DMS153 (cell line): ENCODE data around the gene CALB2.

ENCODE experiments used
- DNase-seq: peaks from one replicate; lab custom pipeline; 2025; lab: John Stamatoyannopoulos, UW

CALB2 gene

DNA sequence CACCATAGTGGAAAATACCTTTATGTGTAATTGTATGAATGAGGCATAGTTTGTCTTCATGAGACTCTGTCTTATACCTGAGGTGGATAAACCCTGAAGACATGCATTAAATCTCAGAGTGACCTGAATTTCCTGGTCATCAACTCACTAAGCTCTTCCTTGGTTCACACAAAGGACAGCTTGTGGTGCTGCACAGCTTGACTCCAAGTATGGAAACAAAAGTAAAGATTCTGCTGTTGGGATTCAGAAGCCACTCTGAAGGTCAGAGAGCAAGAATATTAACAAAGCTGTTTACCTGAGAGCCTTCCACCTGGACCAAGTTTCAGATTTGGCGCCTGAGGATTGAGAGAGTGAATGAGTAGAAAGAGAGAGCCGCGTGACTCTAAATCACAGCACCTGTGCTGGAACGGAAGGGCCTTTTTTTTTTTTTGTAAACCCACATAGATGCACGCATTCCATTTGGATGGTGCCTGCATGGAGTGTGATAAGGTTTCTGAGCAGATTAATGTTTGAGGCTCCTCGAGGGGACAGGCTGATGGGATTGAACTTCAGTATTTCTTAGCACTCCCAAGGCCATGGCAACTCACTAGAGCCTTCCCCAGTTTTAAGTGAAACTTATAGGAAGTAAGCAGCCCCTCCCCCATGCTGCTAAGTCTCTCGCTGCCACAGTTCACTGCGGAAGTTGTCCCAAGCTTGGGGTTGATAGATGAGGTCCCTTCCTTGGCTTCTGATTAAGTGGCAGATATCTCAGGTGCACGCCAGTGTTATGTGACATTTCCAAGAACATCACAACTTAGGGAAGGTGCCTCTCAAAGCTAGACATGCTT, 28.7 kb downstream of the CALB2 start:
- DNase-seq, result no peak

DNA sequence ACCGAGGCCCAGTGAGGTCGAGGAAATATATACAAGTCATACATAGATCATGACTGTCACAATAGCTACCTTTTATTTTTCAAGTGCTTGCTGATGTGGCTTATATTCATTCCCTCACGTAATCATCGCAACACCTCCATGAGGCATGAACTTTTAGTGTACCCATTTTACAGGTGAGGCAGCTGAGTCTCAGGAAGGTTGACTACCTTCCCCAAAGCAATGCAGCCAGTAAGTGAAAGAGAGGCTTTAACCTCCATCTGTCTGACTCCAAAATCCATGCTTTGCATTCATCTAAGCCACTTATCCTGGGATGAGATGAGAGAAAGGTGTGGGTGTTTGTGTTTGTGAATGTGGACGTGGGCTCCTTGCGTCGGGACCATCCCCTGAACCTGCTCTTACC, 30.8 kb downstream of the CALB2 start:
- DNase-seq, result no peak

DNA sequence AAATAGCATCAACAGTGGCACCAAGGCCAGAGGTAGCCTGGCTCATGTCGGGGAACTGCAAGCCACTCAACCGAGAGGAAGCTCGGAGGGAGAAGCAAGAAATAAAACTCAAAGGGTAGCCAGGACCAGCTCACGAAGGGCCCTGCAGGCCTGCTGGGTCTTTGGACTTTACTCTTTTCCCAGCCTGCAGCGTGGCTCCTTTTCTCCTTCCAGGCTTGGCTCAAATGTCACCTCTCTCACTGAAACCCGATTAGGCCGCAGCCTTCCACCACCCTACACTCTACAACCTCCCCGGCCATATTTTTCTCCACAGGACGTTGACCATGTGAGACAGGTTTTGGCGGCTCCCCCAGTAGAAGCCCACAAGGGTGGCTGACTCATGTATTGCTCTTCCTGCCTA, 38.1 kb downstream of the CALB2 start:
- no peak for DNase-seq

- DNase-seq, result no peak
Measured at GRCh38 chr16:71399801-71400563, 41.5 kb downstream of the CALB2 start.

GRCh38 chr16:71402007-71402406, 43.5 kb downstream of the CALB2 start:
- DNase-seq, result no peak

GRCh38 chr16:71402674-71403073, 44.2 kb downstream of the CALB2 start:
- DNase-seq, result no peak

DNA sequence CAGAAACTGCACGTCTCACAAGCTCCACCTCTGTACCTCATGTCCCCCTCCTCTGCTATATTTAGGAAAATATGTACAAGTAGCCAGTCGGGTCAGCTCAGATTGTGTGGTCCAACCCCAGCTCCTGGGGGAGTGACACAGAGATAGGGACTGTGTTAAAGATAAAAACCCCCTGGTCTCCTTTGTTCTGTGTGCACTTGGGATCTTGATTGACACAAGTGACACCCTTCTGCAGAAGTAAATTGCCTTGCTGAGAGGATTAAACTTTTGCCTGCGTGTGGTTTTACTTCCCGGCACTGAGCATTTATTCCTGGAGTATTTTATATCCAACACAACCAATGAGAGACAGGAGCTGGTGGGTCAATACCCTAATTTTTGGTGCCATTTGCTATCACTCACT, 45.8 kb downstream of the CALB2 start:
- DNase-seq, result no peak

GRCh38 chr16:71406316-71406715, 47.8 kb downstream of the CALB2 start:
- DNase-seq, result no peak

DNA sequence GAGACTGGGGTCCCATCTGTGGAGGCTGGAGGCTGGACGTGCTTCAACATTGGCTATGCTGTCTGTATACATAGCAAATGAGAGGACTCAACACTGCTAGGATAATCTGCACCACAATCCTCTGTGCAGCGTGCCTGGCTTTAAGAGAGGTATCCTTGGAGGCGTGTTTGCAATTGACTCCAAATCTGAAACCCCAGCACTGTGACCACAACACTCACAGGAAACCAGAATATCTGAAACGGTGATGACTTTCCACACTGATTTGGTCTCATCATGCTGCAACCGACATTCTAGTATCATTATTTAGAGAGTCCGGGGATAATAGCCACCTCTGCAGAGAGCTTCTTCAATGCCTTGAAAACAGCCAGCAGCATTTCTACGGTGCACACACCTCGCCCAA, 48.2 kb downstream of the CALB2 start:
- DNase-seq, result no peak

DNA sequence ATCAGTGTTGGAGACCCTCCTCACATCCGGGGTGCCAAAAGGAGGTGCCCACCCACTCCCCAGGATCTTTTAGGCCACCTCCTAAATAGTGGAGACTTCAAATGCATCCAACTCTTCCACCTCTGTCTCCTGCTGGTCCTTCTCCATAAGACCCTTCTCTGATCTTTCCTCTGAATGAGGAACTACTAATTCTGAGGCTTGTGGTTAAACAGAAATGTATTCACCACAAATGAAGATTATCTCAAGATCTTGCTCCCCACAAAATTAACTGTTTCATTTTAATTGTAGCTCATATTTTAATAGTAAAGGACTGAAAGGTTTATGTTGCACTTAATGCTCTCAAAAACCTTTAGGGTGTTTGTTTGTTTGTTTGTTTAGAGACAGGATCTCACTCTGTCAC, 49.2 kb downstream of the CALB2 start:
- no peak for DNase-seq

- DNase-seq, result no peak
Measured at GRCh38 chr16:71408536-71408935, 50.0 kb downstream of the CALB2 start.

DNA sequence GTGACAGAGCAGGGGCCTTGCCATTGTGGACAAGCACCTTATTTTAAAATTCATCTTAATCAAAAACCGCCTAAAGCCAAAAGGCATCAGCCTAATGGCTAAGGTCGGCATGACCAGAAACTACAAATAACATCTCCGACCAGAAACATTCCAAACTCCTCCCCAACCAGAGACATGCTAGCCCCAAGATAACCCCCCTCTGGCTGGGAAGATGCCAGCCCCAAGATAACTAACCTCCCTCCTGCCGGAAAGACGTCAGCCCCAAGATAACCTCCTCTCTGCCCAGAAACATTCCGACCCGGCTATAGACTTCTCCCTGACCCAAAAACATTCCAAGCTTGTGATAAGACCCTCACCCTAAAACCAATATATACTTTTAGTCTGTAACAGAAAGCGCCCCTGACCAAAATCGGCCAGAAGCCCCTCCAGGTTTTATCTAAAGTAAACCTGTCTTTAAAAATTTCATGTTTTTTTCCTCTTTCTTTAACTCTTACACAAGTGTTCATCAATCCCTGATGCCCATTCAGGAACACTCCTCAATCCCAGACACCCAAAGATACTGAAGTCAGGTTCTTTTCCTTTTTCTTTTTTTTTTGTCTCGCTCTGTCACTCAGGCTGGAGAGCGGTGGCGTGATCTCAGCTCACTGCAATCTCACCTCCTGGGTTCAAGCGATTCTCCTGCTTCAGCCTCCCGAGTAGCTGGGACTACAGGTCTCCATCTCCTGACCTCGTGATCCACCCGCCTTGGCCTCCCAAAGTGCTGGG, 50.7 kb downstream of the CALB2 start:
- no peak for DNase-seq

GRCh38 chr16:71410146-71410545, 51.6 kb downstream of the CALB2 start:
- DNase-seq, result no peak

- peak; percentile 48 for DNase-seq
Measured at GRCh38 chr16:71412270-71413160, 54.0 kb downstream of the CALB2 start.

DNA sequence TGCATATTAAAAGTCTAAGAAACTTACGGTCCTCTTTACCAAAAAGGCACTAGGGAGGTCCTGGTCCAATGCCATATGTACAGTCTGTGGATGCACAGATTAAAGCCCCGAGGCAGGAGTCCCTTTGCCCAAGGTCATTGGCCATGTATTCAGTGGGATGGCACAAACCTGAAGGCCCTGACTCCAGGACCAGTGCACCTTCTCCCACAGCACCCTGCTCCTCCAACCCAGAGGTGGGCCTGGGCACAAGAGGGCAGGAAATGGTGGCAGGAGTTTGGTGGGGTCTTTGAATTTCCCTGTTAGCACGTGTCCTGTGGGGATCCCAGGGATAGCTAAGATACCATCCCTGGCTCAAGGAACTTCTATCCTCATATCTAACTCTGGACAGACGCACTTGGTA, 54.8 kb downstream of the CALB2 start:
- no peak for DNase-seq

DNA sequence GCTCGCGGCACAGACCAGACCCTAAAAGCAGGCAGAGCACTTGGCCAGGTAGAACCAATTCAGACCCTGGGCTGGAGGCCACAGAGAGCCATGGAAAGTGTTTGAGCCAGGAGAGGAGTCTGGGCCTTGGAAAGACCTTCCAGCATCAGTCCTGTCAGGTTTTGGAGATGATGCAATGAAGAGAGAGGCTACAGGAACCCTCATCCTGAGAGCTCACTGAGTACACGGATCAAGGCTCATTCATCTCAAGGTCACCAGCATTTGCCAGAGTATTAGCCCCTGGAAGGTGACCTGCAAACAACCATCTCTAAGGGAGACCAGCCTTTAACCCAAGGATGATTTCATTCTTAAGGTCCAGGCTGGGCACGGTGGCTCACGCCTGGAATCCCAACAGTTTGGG, 55.5 kb downstream of the CALB2 start:
- no peak for DNase-seq

DNA sequence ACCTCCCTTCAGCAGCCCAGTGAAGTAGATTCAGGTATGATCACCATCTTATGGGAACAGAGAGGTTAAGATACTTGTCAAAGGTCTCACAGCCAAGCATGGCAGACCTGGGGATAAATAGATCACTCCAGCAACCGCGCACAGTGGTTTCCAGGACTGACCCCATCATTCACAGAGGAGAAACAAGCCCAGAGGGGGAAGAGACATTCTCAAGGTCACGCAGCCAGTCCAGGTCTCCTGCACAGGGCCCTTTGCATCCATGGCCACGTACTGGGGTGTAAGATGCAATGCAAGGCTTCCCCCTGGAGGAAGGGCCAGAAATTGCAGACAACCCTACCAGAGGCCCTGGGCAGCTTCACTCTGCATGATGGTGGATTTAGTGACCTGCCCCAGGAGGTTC, 63.4 kb downstream of the CALB2 start:
- DNase-seq, result no peak

- DNase-seq, result no peak
Measured at GRCh38 chr16:71423016-71423415, 64.5 kb downstream of the CALB2 start.

- DNase-seq, result no peak
Measured at GRCh38 chr16:71423865-71424264, 65.3 kb downstream of the CALB2 start.

DNA sequence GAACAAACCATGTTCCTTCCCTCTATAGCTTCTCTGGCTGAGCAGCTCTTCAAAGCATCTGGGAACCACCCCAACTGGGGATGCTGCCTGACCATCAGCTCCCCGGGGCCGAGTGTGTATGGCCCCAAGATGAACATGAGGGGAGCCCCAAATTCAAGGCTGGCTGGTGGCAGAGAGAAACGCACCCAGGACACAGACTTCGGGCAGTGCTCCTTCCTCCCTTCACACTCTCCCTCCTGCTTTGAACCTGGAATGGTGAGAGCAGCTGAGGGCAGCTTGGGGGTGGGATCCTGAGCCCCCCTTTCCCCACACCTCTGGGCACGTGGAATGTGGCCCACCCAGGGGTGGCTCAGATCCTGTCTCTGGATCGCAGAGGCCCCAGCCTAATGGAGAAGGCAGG, 66.1 kb downstream of the CALB2 start:
- no peak for DNase-seq

GRCh38 chr16:71425746-71426068, 67.2 kb downstream of the CALB2 start:
- DNase-seq, result no peak
